ENCODE results near the gene EMILIN1.

The EMILIN1 gene

DNA sequence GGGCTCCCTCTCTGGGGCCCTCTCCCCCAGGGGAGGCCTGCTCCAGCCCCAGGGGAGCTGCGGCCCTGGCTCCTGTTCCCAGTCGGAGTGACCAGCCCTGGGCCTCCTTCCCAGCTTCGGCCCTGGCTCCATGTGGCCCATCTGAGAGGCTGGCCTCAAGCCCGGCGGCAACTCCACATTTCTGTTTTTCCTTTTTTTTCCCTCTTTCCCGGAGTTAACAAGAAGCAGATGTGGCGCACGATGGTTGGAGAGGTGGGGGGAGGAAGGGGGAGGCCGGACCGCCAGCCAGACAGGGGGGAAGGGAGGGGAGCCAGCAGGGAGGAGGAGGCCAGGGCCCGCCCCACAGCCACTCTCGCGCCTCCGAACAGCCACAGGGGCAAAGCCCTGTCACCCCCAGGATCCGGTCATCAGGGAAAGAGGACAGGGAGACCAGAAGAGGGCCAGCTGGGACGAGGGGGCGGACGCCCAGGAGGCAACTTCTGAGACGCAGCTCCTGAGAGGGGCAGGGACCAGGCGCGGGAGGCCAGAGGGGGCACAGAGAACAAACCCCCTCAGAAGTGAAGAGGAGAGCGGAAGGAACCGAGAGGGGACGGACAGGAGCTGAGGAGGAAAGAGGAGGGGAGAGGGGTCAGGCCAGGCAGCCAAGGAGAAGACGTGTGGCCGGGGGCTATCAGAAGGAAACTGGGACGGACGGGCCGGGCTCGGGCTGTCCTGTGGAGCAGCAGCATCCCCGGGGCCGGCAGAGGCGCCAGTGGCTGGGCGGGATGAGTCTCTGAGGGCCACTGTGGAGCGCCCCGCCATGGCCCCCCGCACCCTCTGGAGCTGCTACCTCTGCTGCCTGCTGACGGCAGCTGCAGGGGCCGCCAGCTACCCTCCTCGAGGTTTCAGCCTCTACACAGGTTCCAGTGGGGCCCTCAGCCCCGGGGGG, at the start of gene EMILIN1:
Gene EMILIN1, plus strand, starts transcription at position 349 of the 928 bp plus-strand sequence. Its CDS starts 451 bp downstream, at position 800.
- 0 out of 2 replicates have a peak, but pooled peaks have one; percentile 8 for TF ChIP-seq CTCF (conservative IDR thresholded peaks at IDR 0.05; ENCODE audit: low read length)
- peak; percentile 97 for DNase-seq (ENCODE audit: low read depth)
- H3K4me3 ChIP-seq (ENCODE audit: low read length), result peak within 1 kb of the TSS; percentile 89

GRCh38 chr2:27029051-27029450, 49.4 kb upstream of the EMILIN1 start:
- no peak for TF ChIP-seq CTCF (conservative IDR thresholded peaks at IDR 0.05; ENCODE audit: low read length)
- DNase-seq (ENCODE audit: low read depth), result no peak
- no peak overlapping the region for H3K4me3 ChIP-seq (ENCODE audit: low read length)

DNA sequence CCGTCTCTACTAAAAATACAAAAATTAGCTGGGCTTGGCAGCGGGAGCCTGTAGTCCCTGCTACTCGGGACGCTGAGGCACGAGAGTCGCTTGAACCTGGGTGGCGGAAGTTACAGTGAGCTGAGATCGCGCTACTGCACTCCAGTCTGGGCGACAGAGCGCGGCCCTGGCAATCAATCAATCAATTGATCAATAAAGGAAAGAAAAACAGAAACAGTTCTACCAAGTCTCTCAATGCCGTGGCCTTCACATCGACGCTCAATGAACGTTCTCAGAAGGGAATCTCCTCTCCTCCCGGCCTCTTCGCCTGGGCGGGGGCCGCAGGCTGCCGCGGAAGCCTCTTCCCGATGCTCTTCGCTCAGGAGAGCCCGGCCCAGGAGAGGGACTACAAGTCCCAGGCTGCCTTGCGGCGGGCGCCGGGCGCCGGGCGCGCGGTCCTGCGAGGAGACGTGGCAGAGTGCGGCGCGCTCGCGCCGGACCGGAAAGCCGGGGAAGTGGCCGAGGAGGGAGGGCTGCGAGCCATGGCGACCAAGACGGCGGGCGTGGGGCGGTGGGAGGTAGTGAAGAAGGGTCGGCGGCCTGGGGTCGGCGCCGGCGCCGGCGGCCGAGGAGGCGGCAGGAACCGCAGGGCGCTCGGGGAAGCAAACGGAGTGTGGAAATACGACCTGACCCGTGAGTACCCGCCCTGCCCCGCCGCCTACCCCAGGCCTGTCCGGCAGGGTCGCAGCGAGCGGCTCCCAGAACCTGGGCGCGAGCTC, 45.7 kb upstream of the EMILIN1 start, which contains the start of gene TMEM214:
Gene TMEM214, plus strand, starts transcription at position 471 of the 758 bp plus-strand sequence. Its CDS starts 51 bp downstream, at position 522.
- H3K4me3 ChIP-seq (ENCODE audit: low read length), result peak within 1 kb of the TSS; percentile 81
- peak; percentile 90 for DNase-seq (ENCODE audit: low read depth)
- TF ChIP-seq CTCF (conservative IDR thresholded peaks at IDR 0.05; ENCODE audit: low read length), result no peak

GRCh38 chr2:27033253-27033852, 45.1 kb upstream of the EMILIN1 start:
- peak overlapping the region; percentile 81 for H3K4me3 ChIP-seq (ENCODE audit: low read length)
- TF ChIP-seq CTCF (conservative IDR thresholded peaks at IDR 0.05; ENCODE audit: low read length), result no peak
- DNase-seq (ENCODE audit: low read depth), result no peak

GRCh38 chr2:27038012-27038411, 40.4 kb upstream of the EMILIN1 start:
- TF ChIP-seq CTCF (conservative IDR thresholded peaks at IDR 0.05; ENCODE audit: low read length), result no peak

GRCh38 chr2:27038631-27039339, 39.6 kb upstream of the EMILIN1 start:
- no peak for DNase-seq (ENCODE audit: low read depth)
- no peak for TF ChIP-seq CTCF (conservative IDR thresholded peaks at IDR 0.05; ENCODE audit: low read length)
- H3K4me3 ChIP-seq (ENCODE audit: low read length), result no peak overlapping the region

More at GRCh38 chr2:27038012-27038411, 40.4 kb upstream of the EMILIN1 start:
- no peak for DNase-seq (ENCODE audit: low read depth)
- no peak overlapping the region for H3K4me3 ChIP-seq (ENCODE audit: low read length)
